Fibroblast of skin of left biceps (primary cell): ENCODE data around the gene SRD5A1.
A peak's percentile ranks its signal among the peaks of the same experiment; 100 is the strongest.

ENCODE experiments used
- DNase-seq, 2 experiments: peaks; one replicate each; pipeline ENCODE4 v3.0.0-alpha.2; 2013; ENCODE audit warnings: low read depth in 2 of 2

The SRD5A1 gene

DNA sequence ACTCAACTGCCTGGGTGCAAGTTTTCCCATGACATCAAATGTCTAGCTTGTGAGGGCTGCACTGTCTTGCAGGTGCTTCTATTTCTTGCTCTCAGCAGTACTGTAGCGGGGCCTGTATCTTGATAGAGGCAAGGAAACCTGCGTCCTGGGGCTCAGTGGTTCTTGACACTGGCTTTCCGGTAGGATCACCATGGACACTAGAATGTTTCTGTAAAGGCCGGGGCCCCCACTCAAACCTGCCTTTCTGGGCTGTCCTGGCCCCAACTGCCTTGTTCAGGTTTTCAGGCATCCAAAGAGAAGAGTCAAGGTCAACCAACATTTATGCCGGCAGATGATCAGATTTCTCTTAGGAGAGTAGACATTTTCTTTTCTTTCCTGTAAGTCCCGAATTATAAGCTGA lies 53.3 kb downstream of the SRD5A1 start:
- no peak for DNase-seq

DNA sequence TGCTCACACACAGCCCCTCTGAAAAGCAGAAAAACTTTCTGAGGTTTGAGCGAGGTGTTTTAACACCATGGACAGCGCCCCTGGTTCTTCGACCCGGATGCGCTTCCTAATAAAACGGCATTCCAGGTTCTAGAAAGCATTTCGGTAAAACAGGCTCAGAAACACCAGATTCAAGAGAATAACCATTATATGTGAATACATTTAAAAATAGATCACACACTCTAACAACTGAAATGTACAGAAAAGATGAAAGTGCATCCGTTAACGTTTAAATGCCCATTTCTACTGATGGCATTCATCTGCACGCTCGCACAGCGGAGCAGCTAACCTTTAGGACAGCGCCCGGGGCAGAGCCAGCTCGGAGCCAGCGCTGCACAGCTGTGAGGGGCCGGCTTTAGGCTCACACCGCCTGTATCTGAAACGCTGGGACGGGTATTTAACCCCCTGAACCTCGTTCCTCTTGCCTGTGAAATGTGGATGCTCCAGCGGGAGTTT lies 53.7 kb downstream of the SRD5A1 start:
- no peak for DNase-seq

DNA sequence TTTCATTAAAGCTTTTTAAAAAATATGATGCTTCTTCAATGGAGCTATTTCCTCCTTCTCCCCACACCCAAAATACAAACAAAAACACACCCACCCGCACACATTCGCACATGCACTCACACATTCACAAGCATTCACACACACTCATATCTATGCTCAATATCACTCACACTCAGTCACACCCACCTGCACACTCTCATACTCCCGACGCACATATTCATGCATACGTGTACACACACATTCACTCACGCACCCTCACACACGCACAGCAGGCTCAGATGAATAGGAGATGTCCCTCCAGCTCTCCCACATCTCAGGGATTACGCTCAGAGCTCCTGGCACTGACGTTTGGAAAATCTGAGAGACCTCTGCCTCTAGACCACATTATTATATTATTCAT lies 54.3 kb downstream of the SRD5A1 start:
- DNase-seq = no peak

DNA sequence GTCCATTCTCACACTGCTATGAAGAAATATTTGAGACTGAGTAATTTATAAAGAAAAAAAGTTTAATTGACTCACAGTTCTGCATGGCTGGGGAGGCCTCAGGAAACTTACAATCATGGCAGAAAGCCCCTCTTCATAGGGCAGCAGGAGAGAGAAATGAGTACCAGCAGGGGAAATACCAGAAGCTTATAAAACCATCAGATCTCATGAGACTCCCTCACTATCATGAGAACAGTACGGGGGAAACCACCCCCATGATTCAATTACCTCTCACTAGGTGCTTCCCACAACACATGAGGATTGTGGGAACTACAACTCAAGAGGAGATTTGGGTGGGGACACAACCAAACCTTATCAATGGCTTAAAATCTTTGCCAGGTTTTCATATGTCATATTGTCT lies 59.7 kb downstream of the SRD5A1 start:
- no peak for DNase-seq

DNA sequence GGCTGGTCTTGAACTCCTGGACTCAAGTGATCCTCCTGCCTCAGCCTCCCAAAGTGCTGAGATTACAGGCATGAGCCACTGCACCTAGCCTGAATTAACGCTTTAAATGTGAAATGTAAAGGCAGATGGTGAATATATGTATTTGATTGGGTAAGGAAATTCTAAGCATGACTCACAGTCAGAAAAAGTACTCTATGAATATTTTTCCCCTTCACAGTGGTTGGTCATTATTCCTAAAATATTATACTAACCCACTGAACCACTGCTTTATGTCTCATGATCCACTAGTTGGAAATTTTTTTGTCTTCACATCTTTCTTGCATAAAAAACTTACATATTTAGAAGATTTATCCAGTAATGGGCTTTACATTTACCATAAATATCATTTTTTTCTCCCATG lies 65.5 kb downstream of the SRD5A1 start:
- DNase-seq = no peak

DNA sequence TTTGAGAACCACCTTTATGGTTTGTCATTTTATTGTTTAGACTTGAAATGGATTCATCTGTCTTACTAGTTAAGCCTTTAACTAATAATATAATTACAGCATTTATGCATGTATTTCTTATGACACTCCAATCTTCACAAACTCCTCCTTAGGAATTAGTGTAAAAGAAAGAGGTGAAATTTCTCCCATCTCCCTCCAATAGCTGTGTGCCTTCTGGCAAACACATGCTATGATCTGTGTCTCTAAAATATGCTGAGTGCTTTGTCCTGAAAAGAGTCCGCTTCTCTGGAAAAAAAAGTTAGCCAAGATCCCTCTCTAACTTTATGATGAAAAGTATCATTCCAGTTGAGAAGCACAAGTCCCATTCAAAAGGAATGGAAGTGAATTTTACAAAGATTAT lies 66.1 kb downstream of the SRD5A1 start:
- no peak for DNase-seq

DNA sequence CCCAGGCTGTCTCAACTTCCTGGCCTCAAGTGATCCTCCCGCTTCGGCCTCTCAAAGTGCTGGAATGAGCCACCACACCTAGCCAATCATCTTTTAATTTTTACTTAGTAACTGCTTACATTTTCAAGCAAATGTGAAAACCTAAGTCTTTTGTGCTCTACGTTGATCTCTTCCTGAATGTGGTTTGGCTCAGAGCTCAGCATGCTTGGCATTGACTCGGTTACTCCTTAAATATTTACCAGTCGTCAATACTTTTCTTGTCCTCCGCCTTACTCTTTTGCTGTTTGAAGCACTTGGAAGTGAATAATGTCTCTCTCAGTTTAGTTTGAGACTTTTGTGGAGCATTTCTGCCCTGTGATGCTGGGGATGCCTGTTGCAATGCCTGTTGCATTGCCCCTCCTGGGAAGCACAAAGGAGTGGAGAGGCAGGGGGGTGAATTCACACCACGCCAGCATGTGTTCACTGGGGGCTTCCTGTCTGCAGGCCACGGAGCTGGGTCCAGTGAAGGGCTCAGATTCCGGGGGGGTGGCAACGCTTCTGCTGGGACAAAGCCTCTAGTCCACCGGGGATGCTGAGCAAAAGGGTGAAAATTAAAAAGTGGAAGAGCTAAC lies 66.9 kb downstream of the SRD5A1 start:
- DNase-seq = no peak

DNA sequence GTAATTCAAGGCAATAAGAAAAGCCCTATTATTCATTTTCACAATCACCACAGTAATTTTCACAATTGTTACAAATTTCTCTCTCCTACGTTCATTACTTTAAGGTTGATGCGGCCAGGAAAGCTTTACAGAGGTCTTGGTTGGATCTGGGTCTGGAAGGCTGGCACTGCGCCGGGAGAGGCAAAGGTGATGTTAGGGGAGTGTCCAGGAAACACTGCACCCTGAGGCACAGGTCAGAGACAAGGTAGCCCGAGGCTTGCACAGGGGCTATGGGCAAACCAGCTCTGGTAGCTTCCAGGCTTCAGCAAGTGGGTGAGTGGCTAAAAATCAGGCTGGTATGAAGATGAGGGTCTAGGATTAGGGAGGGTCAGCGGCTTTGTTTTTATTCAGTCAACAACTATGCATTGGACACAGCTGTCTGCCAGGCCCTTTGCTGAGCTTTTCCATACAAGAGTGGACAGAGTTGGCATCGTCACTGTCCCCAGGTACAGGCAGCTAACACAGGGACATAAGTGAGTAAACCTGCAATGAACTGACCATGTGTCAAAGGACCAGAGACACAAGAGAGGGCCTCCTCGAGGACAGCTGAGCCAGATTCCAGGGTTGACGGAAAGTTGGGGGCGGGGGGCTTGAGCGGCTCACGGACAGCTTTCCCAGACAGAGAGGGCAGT lies 67.6 kb downstream of the SRD5A1 start:
- DNase-seq = no peak

DNA sequence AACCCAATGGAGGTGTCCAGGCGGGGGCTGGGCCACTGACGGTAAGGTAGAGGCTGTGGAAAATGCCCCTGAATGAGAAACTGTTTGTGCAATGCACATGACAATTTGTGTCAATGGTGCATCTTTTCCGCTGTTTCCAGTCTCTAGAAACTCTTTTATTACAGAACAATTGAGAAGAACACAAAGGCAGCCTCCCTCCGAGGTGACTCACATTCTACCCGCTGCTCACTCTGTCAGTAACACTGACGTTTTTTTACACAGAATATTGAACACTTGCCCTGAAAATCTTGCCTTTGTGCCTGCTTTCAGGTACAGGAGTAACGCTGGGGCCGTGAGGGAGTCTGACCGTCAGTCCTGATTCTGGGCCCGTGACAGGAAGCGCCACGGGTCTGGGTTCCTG lies 68.3 kb downstream of the SRD5A1 start:
- no peak for DNase-seq

DNA sequence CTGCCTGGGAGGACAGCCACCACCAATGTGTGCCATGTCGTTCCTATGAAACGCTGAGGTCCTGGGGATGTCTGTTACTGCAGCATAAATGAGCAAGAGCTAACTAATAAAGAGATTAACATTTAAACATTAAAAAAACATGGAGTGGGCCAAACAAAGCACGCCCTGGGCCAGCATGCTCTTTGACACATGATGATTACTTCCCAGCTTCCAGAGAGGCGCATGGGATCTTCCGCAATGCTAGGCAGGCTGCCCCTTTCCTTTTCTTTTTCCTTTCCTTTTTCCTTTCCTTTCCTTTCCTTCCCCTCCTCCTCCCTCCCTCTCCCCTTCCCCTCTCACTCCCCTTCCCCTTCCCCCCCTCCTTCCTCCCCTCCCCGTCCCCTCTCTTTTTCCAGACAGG lies 69.4 kb downstream of the SRD5A1 start:
- DNase-seq = no peak

DNA sequence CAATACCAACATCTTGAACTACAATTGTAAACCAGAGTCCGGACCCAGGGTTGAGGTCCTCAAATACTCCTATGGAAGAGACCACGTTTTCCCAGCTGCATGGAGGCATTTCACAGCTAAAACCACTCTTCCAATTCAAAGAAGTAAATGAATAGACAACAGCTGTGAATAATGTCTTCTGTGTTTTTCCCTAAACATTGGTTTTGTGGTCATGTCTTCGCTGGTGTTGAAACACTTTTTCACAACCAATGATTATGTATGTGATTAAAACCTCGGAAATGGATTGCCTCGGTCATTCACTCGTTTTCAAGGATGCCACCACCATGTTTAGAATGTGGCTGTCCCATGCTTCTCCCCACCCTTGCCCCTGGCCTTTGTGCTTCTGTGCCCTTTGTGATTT lies 70.6 kb downstream of the SRD5A1 start:
- no peak for DNase-seq

DNA sequence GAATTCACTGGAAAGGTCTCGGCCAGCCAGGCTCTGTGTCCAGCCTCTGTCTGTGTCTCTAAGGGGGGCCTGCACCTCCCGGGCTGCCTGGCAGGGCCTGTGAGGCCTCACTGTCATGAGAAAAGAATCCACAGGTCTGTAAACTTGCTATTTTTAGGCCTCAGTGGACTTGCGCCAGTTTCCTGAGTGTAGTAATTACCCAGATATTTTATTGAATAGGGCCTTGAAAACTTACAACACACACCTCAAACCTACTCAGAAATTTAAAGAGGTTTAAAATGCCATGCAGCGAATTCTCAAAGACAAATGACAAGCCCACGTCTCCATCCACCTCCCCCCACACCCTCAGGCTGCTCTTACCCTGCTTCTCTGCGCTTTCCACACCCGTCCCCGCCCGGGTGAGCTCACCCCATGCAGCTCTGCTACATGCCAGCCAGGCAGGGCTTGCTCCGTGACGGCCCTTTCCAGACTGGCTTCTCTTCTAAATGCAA lies 71.2 kb downstream of the SRD5A1 start:
- peak; percentile 65 to 67 for DNase-seq

DNA sequence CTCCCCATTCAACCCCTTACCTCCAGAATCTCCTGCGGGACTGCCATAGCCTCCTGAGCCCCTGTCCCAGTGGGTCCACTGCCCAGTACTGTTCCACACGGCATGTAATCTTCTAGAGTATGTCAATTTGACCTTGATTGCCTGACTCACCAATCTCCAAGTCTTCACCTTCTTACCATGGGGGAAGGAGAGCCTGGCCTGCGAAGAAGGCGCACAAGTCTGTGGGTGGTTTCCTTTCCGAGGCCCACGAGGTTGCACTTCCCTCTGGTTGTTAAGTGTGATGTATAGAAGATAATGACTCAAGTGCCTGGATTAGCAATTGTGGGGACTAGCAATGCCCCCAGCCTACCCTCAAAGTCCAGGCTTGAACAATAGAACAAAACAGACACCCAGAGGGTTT lies 71.8 kb downstream of the SRD5A1 start:
- no peak for DNase-seq

DNA sequence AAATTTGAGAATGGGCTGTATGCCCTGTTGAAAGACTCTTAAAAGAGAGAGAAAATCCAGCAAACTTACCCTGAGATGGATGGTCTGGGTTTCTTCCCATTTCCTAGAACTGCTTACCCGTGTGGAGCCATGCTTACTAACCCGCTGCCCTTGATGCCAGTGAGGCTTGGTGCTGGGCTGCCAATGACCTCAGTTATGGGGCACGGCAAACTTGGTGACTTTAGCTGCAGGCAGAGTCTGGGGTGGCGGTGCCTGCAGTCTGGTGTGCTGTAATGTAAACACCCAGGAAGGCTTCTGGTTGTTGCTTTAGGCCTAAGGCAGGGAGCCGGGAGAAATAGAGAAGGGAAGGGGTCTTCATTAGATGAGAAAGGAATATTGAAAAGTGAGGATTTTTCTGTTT lies 72.7 kb downstream of the SRD5A1 start:
- DNase-seq = no peak

DNA sequence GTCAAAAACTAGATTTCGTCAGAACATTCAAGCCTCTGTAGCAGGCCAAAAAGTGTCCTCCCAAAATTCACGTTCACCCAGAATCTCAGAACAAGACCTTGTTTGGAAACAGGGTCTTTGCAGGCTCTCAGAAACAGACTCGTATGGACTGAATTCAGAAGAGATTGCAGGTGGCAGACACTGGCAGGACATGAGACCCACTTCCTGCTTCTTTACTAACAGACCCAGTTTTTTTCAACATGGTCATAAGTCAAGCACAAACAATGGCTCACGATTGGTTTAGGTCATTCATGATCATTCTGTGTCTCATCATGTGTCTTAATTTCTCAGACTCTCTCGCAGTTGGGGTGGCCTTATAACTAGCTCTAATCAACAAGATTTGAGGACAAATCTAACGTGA lies 74.6 kb downstream of the SRD5A1 start:
- DNase-seq = no peak

DNA sequence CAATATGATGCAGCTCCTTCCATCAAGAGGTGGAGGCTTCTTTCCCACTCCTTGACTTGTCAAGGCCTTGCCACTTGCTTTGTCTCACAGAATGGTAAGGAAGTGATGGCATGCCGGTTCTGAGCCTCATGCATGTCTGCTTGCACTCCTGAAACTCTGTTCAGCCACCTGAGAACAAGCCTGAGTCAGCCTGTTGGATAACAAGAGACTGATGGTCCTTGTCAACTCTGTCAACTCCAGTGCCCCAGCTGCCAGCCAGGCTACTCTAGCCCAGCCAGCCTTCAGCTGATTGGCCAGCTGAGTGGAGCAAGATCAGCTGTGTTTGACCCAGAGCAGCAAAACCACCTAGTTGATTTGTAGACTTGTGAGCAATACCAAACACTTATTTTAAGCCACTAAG lies 75.6 kb downstream of the SRD5A1 start:
- DNase-seq = no peak

DNA sequence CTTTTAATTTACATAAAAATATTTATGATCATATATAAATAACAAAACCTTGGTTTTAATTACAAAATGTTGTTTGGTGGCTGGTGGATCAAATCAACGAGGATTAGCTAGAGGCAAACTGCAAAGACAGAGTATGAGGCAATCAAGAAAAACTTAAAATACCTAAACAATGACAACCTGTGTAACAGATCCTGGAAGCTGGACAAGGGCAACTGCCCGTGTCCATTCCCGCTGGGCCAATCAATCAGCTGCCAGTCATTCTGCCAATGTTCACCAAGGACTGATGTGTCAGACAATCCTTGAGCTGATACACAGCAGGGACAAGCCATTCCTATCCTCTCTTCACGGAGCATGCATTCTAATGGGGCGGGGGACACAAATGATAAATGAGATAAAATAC lies 76.8 kb downstream of the SRD5A1 start:
- DNase-seq = no peak

DNA sequence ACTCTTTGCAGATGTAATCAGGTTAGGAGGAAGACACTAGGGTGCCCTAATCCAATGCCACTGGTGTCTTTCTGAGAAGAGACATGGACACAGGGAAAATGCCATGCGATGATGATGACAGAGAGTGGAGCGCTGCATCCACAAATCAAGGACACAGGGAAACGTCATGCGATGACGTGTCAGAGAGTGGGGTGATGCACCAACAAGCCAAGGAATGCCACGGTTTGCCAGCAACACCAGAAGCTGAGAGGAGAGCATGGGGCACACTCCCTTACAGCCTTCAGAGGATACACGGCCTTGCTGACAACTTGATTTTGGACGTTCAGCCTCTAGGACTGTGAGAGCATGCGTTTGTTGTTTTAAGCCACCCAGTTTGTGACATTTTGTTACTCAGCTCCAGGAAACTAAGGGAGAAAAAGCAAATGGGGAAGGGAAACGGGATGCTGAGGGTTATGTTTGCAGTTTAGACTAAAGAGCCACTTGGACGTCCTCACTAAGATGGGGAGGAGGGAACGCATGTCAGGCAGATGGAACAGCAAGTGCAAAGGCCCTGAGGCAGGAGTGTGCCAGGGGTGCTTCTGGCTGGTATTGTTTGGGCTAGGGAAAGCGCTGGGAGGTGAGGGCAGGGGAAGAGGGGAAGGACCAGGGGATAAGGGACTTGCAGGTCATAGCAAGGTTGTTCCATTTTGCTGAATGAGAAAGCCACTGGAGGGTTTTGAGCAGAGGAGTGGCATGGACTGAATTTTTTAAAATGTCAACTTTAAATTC lies 77.5 kb downstream of the SRD5A1 start:
- no peak for DNase-seq

DNA sequence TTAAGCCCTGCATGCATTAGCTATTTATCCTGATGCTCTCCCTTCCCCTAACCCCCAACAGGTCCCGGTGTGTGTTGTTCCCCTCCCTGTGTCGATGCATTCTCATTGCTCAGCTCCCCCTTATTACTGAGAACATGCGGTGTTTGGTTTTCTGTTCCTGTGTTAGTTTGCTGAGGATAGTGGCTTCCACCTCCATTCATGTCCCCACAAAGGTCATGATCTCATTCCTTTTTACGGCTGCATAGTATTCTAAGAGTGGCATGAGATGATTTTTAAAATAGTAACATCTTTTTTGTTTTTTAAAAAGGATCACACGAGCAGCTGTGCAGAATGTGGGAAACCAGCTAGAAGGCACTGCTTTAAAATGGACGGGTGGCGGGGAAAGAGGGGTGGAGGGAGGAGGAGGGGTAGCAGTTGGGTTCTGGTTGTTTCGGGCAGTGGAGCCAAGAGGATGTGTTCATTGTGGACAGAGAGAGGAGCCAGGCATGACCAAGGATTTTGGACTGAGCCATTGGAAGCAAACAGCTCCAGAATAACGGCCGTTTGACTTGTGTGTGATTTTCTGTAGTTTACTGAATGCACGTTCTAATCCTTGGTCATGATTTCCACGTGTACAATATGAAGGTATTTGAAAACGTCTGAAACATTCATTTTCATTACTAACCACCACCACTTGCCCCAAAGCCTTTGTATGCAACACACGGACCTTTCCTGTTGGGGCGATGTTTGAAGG lies 78.3 kb downstream of the SRD5A1 start:
- DNase-seq = no peak

DNA sequence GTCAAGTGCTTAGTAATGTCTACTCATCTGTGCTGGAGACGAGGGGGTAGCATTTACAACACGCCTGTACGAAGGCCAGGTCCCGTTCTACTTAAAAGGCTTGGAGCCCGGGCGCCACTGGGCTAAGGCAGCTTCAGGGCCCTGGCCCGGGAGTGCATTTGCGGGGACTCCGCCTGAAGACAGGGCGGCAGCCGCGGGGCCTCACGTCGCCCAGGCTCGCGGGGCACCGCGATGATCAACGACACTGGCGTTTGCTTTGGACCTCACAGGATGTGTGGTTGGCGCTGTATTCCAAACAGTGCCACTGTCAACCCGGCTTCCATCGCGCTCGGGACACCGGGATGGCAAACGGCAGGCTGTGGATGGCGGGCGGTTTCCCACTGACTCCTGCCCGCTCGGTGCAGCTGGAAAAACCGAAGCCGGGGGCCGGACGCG lies 78.9 kb downstream of the SRD5A1 start:
- no peak for DNase-seq

DNA sequence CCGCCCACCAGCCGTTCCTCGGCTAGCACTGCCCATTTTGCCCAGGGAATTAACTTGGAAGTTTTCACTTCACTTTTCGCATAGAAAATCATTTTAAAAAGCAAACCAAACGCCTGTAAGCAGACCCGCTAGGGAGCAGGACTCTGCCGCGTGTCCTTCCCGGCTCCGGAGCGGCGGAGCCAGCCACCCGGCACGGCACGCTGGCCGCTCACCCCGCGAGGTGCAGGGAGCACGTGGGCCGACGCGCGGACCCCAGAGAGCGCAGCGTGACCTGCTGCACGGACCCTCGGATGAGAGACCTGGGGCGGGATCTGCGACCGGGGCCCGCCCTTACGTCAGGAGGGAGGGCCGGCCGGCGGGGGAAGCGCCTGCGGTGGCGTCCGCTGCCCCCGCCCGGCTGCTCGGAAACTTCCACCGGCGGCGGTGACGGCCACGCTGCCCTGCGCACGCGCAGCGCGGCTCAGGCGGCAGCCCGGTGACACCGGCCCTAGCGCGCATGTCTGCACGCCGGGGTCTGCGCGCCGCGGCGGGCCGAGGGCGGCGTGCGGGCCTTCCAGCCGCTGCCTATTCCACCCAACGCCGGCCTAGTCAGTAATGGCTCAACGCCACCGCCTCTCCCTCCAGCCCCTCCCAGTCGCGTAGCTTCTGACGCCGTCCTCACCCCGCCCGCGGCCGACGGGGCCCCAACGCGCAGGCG lies 79.5 kb downstream of the SRD5A1 start:
- peak; percentile 93 to 95 for DNase-seq
